Hematopoietic multipotent progenitor cell treated with erythropoietin and hydrocortisone succinate and interleukin-3 and kit ligand, for 15 days (in vitro differentiated cells): ENCODE measurements around the gene ITGB5.
"Not testable (repeated sequence)": the region's sequence is repeated elsewhere in the genome, so short reads cannot be mapped to it uniquely, and the experiment has no call there.

ENCODE experiments used
- DNase-seq: peaks from one replicate; pipeline ENCODE4 v3.0.0-alpha.2; 2015; ENCODE audit warnings: low spot score

ITGB5 gene

GRCh38 chr3:124786511-124787241 is 100.5 kb downstream of the ITGB5 start:
- DNase-seq, result peak; percentile 4

DNA sequence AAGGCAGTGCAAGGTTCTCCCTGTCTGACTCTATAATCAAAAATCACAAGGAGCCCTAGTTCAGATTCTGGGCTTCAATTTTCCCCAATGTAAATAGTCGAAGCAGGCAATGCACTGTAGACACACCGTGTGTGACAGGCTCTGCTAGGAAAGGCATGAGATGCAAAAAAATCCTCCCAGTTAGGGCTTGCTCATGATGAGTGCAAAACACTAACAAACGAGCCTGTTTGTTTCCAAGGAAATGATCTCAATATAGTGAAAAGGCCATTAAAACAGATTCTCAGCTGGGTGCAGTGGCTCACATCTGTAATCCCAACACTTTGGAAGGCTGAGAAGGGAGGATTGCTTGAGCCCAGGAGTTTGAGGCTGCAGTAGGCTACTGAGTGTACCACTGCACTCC is 101.2 kb downstream of the ITGB5 start:
- DNase-seq, result no peak

DNA sequence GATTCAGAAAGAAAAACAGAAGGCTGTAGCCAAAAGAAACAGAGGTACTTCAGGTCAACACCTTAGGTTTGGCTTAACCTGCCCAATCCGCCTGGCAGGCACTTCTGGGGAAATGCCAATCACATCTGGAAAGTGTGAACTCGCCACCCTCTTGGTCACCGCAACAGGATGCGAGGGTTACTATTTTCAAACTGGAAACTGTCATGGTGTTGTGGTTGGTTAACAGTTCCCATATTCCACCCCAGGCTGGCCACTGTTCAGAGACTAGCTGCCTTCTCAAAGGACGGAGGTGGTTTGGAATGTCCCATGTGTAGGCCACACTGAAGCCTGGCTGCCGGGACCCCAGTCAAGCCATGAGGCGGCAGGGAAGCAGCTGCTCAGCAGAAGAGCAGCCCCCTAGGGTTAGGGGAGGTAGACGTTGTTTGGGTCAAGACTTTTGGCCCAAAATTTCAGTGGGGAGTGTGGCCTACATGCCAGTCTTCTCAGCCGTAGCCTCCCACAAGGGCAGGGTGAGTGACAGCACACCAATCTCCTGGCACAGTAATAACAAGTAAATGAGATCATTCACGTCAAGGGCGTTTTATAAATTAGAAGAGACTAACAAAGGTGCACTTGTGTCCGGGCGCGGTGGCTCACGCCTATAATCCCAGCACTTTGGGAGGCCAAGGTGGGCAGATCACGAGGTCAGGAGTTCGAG is 102.3 kb downstream of the ITGB5 start:
- no peak for DNase-seq

- no peak for DNase-seq
These were observed 103.5 kb downstream of the ITGB5 start for GRCh38 chr3:124783696-124784095.

DNA sequence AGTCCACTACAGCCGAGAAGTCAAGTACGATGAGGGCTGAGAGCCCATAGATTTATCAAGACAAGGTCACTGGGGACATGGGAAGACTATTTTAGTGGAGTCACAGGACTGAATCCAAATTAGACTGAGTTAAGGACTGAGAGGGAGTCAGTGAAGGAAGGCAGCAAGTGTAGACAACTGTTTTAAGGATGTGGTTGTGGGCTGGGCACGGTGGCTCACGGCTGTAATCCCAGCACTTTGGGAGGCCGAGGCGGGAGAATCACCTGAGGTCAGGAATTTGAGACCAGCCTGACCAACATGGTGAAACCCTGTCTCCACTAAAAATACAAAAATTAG is 104.8 kb downstream of the ITGB5 start:
- not testable (repeated sequence) for DNase-seq

GRCh38 chr3:124781476-124782376 is 105.4 kb downstream of the ITGB5 start:
- no peak for DNase-seq

- DNase-seq, result no peak
These were observed 106.2 kb downstream of the ITGB5 start for GRCh38 chr3:124780761-124781475.

- no peak for DNase-seq
These were observed 106.8 kb downstream of the ITGB5 start for GRCh38 chr3:124780356-124780755.

GRCh38 chr3:124779751-124780191 is 107.4 kb downstream of the ITGB5 start:
- DNase-seq, result no peak

GRCh38 chr3:124779116-124779515 is 108.0 kb downstream of the ITGB5 start:
- no peak for DNase-seq

- no peak for DNase-seq
These were observed 109.2 kb downstream of the ITGB5 start for GRCh38 chr3:124777762-124778470.

DNA sequence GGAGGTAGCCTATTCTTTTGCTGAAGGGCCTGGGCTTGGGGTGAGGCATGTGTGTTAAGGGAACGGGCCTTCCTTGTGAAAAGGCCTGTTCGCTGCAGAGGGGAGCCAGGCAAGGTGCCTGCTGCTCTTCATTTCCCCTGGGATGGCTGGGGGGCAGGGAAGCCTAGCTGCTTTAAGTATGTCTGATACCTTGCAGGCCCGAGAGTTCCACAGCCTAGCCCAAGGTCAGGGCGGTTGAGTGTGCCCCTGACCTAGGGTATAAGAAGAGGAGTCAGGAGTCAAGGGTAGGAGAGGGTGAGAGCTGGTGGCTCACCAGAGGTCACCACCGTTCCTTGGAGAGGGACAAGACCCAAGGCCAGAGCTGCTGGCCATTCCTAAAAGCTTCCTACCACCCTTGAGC is 110.3 kb downstream of the ITGB5 start:
- no peak for DNase-seq

- DNase-seq, result no peak
These were observed 111.3 kb downstream of the ITGB5 start for GRCh38 chr3:124775877-124776276.

- no peak for DNase-seq
These were observed 112.2 kb downstream of the ITGB5 start for GRCh38 chr3:124774841-124775402.

DNA sequence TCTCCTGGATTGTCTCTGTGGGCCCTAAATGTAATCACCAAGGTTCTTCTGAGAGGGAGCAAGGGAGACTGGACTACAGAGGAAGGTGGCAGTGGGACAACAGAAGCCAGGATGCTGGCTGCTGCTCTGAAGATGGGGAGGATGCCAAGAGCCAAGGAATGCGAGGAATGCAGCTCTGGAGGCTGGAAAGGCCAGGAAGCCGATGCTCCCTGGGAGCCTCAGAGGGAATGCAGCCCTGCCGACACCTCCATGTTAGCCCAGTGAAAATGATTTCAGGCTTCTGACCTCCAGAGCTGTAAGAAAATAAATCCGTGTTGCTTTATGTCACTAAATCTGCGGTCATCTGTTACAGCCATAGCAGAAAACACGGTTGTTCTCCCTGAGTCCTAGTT is 112.8 kb downstream of the ITGB5 start:
- no peak for DNase-seq

GRCh38 chr3:124773351-124774326 is 113.5 kb downstream of the ITGB5 start:
- no peak for DNase-seq

DNA sequence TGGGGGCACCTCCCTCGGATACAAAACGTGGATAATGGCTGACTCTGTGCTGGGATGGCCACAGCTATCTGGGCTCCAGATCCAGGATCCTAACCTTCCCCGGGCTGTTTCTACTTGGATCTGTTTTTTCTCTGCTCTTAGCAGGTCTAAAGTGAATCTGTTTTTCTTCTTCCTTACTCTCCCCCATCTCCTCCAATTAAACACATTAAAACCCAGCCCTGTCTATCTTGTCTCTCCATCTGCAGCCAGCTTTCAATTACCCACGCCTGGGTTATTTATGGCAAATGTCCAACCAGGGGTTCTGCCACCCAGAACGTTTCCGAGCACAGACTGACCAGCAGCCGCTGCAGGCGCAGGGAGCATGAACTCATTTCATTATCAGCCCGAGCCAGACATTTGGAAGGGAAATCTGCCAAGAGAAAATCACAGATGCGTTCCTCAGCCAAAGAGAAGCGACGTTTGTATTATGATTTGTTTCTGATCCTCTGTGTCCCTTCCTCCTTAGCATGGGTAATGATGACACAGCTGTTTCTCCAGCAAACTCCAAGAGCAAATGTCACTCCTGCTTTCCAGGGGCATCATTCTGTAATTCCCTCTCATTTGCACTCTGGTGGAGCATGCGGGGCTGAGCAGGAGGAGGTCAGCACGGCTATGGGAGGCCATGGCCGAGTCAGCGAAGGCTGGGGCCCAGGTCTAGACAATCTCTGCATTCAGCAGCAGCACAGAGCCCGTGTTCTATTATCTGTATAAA is 114.9 kb downstream of the ITGB5 start:
- peak; percentile 35 for DNase-seq

- DNase-seq, result no peak
These were observed 116.1 kb downstream of the ITGB5 start for GRCh38 chr3:124771083-124771445.
